D721Med (cell line): ENCODE data around the gene ZPR1.
"Not testable (repeated sequence)": the region's sequence is repeated elsewhere in the genome, so short reads cannot be mapped to it uniquely, and the experiment has no call there.

Source experiments
- DNase-seq: peaks from one replicate; pipeline ENCODE4 v3.0.0; 2011; ENCODE audit warnings: low spot score; ENCODE audit not compliant: insufficient read length
- FAIRE-seq: peaks from 2 replicates; lab custom pipeline; 2011; peaks lifted over from hg19 to GRCh38; lab: Jason Lieb, UNC
- TF ChIP-seq, protein P1 (sequence below): IDR thresholded peaks from 2 replicates; pipeline ENCODE4 v1.5.1; 2012; ENCODE audit warnings: mild to moderate bottlenecking, control low read depth; ENCODE audit not compliant: insufficient read depth; ENCODE audit errors: missing control alignments

ZPR1 gene, protein sequence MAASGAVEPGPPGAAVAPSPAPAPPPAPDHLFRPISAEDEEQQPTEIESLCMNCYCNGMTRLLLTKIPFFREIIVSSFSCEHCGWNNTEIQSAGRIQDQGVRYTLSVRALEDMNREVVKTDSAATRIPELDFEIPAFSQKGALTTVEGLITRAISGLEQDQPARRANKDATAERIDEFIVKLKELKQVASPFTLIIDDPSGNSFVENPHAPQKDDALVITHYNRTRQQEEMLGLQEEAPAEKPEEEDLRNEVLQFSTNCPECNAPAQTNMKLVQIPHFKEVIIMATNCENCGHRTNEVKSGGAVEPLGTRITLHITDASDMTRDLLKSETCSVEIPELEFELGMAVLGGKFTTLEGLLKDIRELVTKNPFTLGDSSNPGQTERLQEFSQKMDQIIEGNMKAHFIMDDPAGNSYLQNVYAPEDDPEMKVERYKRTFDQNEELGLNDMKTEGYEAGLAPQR

DNA sequence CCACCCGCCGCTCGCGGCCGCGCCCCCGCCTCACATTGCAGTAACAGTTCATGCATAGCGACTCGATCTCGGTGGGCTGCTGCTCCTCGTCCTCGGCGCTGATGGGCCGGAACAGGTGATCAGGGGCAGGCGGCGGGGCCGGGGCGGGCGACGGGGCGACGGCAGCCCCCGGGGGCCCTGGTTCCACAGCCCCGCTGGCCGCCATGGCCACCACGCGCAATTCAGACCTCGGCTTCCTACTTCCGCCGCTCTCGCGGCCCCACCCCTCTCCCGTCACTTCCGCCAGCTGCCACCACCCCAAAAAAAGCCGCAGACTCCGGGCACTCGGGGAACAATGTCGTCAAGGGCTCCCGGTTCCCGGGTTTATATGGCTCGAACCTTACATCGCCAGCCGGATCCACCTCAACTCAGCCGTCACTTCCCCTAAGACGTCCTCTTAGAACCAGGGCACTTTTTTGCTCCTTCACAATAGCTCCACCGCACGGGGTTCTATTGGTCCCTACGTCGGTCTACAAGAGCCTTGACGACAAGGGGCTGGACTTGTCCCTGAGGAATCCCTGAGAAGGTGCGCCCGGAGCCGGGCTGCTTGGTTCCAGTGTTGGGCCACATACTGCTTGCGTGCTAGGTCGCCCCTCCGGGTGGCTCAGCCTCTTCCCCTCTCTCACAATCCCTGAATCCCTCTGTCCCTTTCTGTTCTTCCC, at the start of gene ZPR1:
TSS of gene ZPR1 (minus strand) at position 238 of the 701 bp plus-strand sequence. CDS start at position 205, 33 bp downstream.
- TF ChIP-seq, protein P1, sequence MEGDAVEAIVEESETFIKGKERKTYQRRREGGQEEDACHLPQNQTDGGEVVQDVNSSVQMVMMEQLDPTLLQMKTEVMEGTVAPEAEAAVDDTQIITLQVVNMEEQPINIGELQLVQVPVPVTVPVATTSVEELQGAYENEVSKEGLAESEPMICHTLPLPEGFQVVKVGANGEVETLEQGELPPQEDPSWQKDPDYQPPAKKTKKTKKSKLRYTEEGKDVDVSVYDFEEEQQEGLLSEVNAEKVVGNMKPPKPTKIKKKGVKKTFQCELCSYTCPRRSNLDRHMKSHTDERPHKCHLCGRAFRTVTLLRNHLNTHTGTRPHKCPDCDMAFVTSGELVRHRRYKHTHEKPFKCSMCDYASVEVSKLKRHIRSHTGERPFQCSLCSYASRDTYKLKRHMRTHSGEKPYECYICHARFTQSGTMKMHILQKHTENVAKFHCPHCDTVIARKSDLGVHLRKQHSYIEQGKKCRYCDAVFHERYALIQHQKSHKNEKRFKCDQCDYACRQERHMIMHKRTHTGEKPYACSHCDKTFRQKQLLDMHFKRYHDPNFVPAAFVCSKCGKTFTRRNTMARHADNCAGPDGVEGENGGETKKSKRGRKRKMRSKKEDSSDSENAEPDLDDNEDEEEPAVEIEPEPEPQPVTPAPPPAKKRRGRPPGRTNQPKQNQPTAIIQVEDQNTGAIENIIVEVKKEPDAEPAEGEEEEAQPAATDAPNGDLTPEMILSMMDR: no peak
- peak; percentile 81 for DNase-seq
- no peak for FAIRE-seq

DNA sequence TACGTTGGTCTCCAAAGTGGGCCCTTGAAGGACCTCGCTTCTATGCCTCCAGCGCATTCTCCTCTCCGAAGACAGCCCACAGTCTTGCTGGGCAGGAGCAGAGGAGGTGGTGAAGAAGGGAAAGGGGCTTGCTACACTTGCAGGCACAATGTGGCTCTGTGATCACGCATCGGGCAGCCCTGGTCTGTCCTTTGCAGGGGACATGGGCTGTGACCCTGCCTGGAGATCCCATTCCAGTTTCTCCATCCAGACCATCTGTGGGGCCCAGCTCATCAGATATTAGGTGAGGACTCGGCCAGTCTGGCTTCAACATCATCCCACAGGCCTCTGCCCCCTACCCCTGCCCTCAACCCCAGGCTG, 48.8 kb upstream of the ZPR1 start:
- DNase-seq (no peak), FAIRE-seq (no peak)
- TF ChIP-seq, protein P1: no peak

- FAIRE-seq (no peak), DNase-seq (peak; percentile 90)
- TF ChIP-seq, protein P1: peak; percentile 62
Measured at GRCh38 chr11:116835791-116836631, 48.2 kb upstream of the ZPR1 start.

- no peak for FAIRE-seq
- TF ChIP-seq, protein P1: no peak
- no peak for DNase-seq
Measured at GRCh38 chr11:116835042-116835772, 47.4 kb upstream of the ZPR1 start.

- not testable (repeated sequence) for FAIRE-seq, DNase-seq
Measured at GRCh38 chr11:116834535-116835041, 46.8 kb upstream of the ZPR1 start.

GRCh38 chr11:116833816-116834534, 46.2 kb upstream of the ZPR1 start:
- FAIRE-seq (no peak), DNase-seq (no peak)
- TF ChIP-seq, protein P1: no peak
